ENCODE data around the gene CFAP410. TPM values are rescaled to one million over a fixed set of nuclear protein-coding genes. Genes with fewer than 3 reads are reported as not detected.
A peak's percentile ranks its signal among the peaks of the same experiment; 100 is the strongest.

CFAP410 gene
- total and polyA plus RNA-seq, 2 of the 13 experiments (the other 11 are each of a cell fraction or from before 2014, with no cell fraction given), result 8.0 to 20.1 TPM

GRCh38 chr21:44329971-44330681 is 9.1 kb downstream of the CFAP410 start (continued):
- TF ChIP-seq, protein P1, sequence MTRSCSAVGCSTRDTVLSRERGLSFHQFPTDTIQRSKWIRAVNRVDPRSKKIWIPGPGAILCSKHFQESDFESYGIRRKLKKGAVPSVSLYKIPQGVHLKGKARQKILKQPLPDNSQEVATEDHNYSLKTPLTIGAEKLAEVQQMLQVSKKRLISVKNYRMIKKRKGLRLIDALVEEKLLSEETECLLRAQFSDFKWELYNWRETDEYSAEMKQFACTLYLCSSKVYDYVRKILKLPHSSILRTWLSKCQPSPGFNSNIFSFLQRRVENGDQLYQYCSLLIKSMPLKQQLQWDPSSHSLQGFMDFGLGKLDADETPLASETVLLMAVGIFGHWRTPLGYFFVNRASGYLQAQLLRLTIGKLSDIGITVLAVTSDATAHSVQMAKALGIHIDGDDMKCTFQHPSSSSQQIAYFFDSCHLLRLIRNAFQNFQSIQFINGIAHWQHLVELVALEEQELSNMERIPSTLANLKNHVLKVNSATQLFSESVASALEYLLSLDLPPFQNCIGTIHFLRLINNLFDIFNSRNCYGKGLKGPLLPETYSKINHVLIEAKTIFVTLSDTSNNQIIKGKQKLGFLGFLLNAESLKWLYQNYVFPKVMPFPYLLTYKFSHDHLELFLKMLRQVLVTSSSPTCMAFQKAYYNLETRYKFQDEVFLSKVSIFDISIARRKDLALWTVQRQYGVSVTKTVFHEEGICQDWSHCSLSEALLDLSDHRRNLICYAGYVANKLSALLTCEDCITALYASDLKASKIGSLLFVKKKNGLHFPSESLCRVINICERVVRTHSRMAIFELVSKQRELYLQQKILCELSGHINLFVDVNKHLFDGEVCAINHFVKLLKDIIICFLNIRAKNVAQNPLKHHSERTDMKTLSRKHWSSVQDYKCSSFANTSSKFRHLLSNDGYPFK (CRISPR knock-in tag; IDR thresholded peaks at IDR 0.05; ENCODE audit: borderline replicate concordance), result 0 out of 2 replicates have a peak, but pooled peaks have one; percentile 20
- TF ChIP-seq ZFYVE20 (CRISPR knock-in tag; IDR thresholded peaks at IDR 0.05; ENCODE audit: borderline replicate concordance, low read depth), result 0 out of 2 replicates have a peak, but pooled peaks have one; percentile 36
- TF ChIP-seq SAFB2 (CRISPR knock-in tag; IDR thresholded peaks at IDR 0.05; ENCODE audit: borderline replicate concordance, low read depth), result 0 out of 2 replicates have a peak, but pooled peaks have one; percentile 27
- no peak for TF ChIP-seq ZNF775 (CRISPR knock-in tag; IDR thresholded peaks at IDR 0.05; ENCODE audit: borderline replicate concordance)
- TF ChIP-seq, protein P2, sequence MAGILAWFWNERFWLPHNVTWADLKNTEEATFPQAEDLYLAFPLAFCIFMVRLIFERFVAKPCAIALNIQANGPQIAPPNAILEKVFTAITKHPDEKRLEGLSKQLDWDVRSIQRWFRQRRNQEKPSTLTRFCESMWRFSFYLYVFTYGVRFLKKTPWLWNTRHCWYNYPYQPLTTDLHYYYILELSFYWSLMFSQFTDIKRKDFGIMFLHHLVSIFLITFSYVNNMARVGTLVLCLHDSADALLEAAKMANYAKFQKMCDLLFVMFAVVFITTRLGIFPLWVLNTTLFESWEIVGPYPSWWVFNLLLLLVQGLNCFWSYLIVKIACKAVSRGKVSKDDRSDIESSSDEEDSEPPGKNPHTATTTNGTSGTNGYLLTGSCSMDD (CRISPR knock-in tag; IDR thresholded peaks at IDR 0.05), result no peak
- TF ChIP-seq POLR2G (IDR thresholded peaks at IDR 0.05; ENCODE audit: low read depth, low read length), result peak; percentile 5; the same call in 1 of the 2 replicates
- no peak for TF ChIP-seq KLF11 (CRISPR knock-in tag; IDR thresholded peaks at IDR 0.05)
- no peak for TF ChIP-seq ZNF629 (CRISPR knock-in tag; conservative IDR thresholded peaks at IDR 0.05)
- TF ChIP-seq AKAP8 (CRISPR knock-in tag; IDR thresholded peaks at IDR 0.05), result 0 out of 2 replicates have a peak, but pooled peaks have one; percentile 64
- TF ChIP-seq TSC22D2 (CRISPR knock-in tag; IDR thresholded peaks at IDR 0.05; ENCODE audit: borderline replicate concordance), result no peak
- no peak for TF ChIP-seq ZNF615 (CRISPR knock-in tag; IDR thresholded peaks at IDR 0.05; ENCODE audit: borderline replicate concordance)
- no peak for TF ChIP-seq ZNF619 (CRISPR knock-in tag; IDR thresholded peaks at IDR 0.05)
- TF ChIP-seq AGO2 (optimal IDR thresholded peaks at IDR 0.05; ENCODE audit: low read depth, low read length), result peak; percentile 92
- TF ChIP-seq, protein P3, sequence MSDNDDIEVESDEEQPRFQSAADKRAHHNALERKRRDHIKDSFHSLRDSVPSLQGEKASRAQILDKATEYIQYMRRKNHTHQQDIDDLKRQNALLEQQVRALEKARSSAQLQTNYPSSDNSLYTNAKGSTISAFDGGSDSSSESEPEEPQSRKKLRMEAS (IDR thresholded peaks at IDR 0.05), result no peak
- TF ChIP-seq MIER3 (CRISPR knock-in tag; IDR thresholded peaks at IDR 0.05; ENCODE audit: borderline replicate concordance), result no peak
- TF ChIP-seq TCF7 (IDR thresholded peaks at IDR 0.05; ENCODE audit: low read depth), result no peak
- TF ChIP-seq TBX2 (CRISPR knock-in tag; IDR thresholded peaks at IDR 0.05; ENCODE audit: borderline replicate concordance), result no peak
- TF ChIP-seq, protein P4, sequence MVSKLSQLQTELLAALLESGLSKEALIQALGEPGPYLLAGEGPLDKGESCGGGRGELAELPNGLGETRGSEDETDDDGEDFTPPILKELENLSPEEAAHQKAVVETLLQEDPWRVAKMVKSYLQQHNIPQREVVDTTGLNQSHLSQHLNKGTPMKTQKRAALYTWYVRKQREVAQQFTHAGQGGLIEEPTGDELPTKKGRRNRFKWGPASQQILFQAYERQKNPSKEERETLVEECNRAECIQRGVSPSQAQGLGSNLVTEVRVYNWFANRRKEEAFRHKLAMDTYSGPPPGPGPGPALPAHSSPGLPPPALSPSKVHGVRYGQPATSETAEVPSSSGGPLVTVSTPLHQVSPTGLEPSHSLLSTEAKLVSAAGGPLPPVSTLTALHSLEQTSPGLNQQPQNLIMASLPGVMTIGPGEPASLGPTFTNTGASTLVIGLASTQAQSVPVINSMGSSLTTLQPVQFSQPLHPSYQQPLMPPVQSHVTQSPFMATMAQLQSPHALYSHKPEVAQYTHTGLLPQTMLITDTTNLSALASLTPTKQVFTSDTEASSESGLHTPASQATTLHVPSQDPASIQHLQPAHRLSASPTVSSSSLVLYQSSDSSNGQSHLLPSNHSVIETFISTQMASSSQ (IDR thresholded peaks at IDR 0.05; ENCODE audit: low read depth), result no peak
- TF ChIP-seq, protein P4 (CRISPR knock-in tag; IDR thresholded peaks at IDR 0.05; ENCODE audit: borderline replicate concordance), result no peak
- TF ChIP-seq NR2F6 (IDR thresholded peaks at IDR 0.05), result no peak
- no peak for TF ChIP-seq NR2F6 (CRISPR knock-in tag; IDR thresholded peaks at IDR 0.05)
